Ascending aorta (tissue), 2 donors: Measurements from ENCODE around the gene TSNAXIP1. TPM values are rescaled to one million over a fixed set of nuclear protein-coding genes. Genes with fewer than 3 reads are reported as not detected.

Experiments
- DNase-seq, 2 donors: peaks; one replicate each; pipeline ENCODE4 v3.0.0-alpha.2; 2019; ENCODE audit warnings: low spot score in 2 of 2
- H3K27ac ChIP-seq, 2 donors: fragments of 200-600 bp; sonication (generic); one replicate each; pipeline ENCODE4 v1.5.1; 2016 to 2017; ENCODE audit warnings: mild to moderate bottlenecking in 1 of 2
- H3K27me3 ChIP-seq: fragments of 200-600 bp; sonication (generic); one replicate; pipeline ENCODE4 v1.5.1; 2017
- H3K36me3 ChIP-seq, 2 donors: fragments of 200-600 bp; sonication (generic); one replicate each; pipeline ENCODE4 v1.5.1; 2016
- H3K4me1 ChIP-seq, 2 donors: fragments of 200-600 bp; sonication (generic); one replicate each; pipeline ENCODE4 v1.5.1; 2016 to 2017; ENCODE audit warnings: mild to moderate bottlenecking in 1 of 2
- H3K4me3 ChIP-seq, 2 donors: fragments of 200-600 bp; sonication (generic); one replicate each; pipeline ENCODE4 v1.5.1; 2016 to 2017; ENCODE audit warnings: mild to moderate bottlenecking in 1 of 2
- H3K9me3 ChIP-seq, 2 donors: fragments of 200-600 bp; sonication (generic); one replicate each; pipeline ENCODE4 v1.5.1; 2016
- intact Hi-C: fragments of 100-400 bp; cut with DNase I; formaldehyde crosslinking; loops from one replicate; pipeline ENCODE4 v1.15.1; 2023
- total RNA-seq: library from RNA; depleted of rRNA; stranded (reverse); fragments of >200 nt; gene quantifications from one replicate; pipeline ENCODE4 v1.1.0, GENCODE V29; 2016
- TF ChIP-seq, protein P1 (sequence below), 3 experiments: fragments of 200-600 bp in 2 of 3; fragments of 450-650 bp in 1 of 3; sonication (generic) in 2 of 3; IDR thresholded peaks; one replicate each; pipeline ENCODE4 v1.5.1; 2016 to 2019; ENCODE audit warnings: antibody characterized with exemption in 3 of 3, mild to moderate bottlenecking in 1 of 3, moderate library complexity in 1 of 3

The TSNAXIP1 gene
- total RNA-seq, 1 donor from 2014 or later: 5.4 TPM

- Histone ChIP-seq H3K9me3 (no peaks in the 10 kb centered on the region), H3K4me1 (peaks cover 3 to 12% of the 10 kb centered on the region in 2 donors), H3K27me3 (no peaks in the 10 kb centered on the region), H3K27ac (no peak overlapping the region), H3K36me3 (peaks cover 0 to 13% of the 10 kb centered on the region in 2 donors), H3K4me3 (no peak overlapping the region)
- intact Hi-C loops: no loop called here
- DNase-seq: no peak
- TF ChIP-seq, protein P1, sequence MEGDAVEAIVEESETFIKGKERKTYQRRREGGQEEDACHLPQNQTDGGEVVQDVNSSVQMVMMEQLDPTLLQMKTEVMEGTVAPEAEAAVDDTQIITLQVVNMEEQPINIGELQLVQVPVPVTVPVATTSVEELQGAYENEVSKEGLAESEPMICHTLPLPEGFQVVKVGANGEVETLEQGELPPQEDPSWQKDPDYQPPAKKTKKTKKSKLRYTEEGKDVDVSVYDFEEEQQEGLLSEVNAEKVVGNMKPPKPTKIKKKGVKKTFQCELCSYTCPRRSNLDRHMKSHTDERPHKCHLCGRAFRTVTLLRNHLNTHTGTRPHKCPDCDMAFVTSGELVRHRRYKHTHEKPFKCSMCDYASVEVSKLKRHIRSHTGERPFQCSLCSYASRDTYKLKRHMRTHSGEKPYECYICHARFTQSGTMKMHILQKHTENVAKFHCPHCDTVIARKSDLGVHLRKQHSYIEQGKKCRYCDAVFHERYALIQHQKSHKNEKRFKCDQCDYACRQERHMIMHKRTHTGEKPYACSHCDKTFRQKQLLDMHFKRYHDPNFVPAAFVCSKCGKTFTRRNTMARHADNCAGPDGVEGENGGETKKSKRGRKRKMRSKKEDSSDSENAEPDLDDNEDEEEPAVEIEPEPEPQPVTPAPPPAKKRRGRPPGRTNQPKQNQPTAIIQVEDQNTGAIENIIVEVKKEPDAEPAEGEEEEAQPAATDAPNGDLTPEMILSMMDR (IDR thresholded peaks at IDR 0.05): no peak
Measured at GRCh38 chr16:67770346-67770991, 36.2 kb upstream of the TSNAXIP1 start.

DNA sequence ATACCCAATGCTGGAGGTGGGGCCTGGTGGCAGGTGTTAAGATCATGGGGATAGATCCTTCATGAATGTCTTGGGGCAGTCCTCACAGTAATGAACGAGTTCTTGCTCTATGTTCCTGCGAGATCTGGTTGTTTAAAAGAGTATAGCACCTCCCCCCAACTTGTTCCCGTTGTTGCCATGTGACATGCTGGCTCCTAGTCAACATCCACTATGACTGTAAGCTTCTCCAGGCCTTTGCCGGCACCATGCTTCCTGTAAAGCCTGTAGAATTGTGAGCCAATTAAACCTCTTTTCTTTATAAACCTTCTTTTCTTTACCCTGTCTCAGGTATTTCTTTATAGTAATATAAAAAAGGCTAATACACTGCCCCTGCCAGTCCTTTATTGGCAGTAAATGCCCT lies 33.6 kb upstream of the TSNAXIP1 start:
- DNase-seq: no peak

GRCh38 chr16:67773569-67774456 lies 32.9 kb upstream of the TSNAXIP1 start:
- peaks cover 0 to 13% of the 10 kb centered on the region in 2 donors for H3K36me3 ChIP-seq
- intact Hi-C loops: no loop called here
- TF ChIP-seq, protein P1 (IDR thresholded peaks at IDR 0.05): no peak
- no peak for DNase-seq
- H3K27ac ChIP-seq: peak overlapping the region; percentile 42 to 46
- H3K4me1 ChIP-seq: peaks cover 3 to 12% of the 10 kb centered on the region in 2 donors
- no peaks in the 10 kb centered on the region for H3K27me3 ChIP-seq
- no peaks in the 10 kb centered on the region for H3K9me3 ChIP-seq
- H3K4me3 ChIP-seq: no peak overlapping the region

More for the DNA sequence above, 33.6 kb upstream of the TSNAXIP1 start:
- Histone ChIP-seq H3K27me3 (no peaks in the 10 kb centered on the region), H3K36me3 (peaks cover 0 to 13% of the 10 kb centered on the region in 2 donors), H3K4me1 (peaks cover 3 to 12% of the 10 kb centered on the region in 2 donors), H3K9me3 (no peaks in the 10 kb centered on the region), H3K27ac (peak overlapping the region; percentile 42 to 46), H3K4me3 (no peak overlapping the region)
- TF ChIP-seq, protein P1 (IDR thresholded peaks at IDR 0.05): no peak
- intact Hi-C loops: no loop called here

- intact Hi-C loops: no loop called here
- TF ChIP-seq, protein P1 (IDR thresholded peaks at IDR 0.05): no peak
- H3K4me1 ChIP-seq: peaks cover 3 to 12% of the 10 kb centered on the region in 2 donors
- peak overlapping the region in 1 of 2 donors; percentile 46 for H3K27ac ChIP-seq
- no peaks in the 10 kb centered on the region for H3K9me3 ChIP-seq
- peaks cover 0 to 13% of the 10 kb centered on the region in 2 donors for H3K36me3 ChIP-seq
- H3K27me3 ChIP-seq: no peaks in the 10 kb centered on the region
- no peak overlapping the region for H3K4me3 ChIP-seq
- no peak for DNase-seq
Measured at GRCh38 chr16:67774457-67774853, 32.2 kb upstream of the TSNAXIP1 start.

GRCh38 chr16:67775273-67775672 lies 31.4 kb upstream of the TSNAXIP1 start:
- H3K4me1 ChIP-seq: peaks cover 3 to 12% of the 10 kb centered on the region in 2 donors
- H3K9me3 ChIP-seq: no peaks in the 10 kb centered on the region
- no peak overlapping the region for H3K4me3 ChIP-seq
- intact Hi-C loops: no loop called here
- peaks cover 0 to 7% of the 10 kb centered on the region in 2 donors for H3K36me3 ChIP-seq
- no peaks in the 10 kb centered on the region for H3K27me3 ChIP-seq
- no peak for DNase-seq
- TF ChIP-seq, protein P1 (IDR thresholded peaks at IDR 0.05): no peak
- H3K27ac ChIP-seq: no peak overlapping the region
